HepG2 (cell line): ENCODE results near the gene PRMT2. TPM values are rescaled to one million over a fixed set of nuclear protein-coding genes. Genes with fewer than 3 reads are reported as not detected.

ENCODE experiments used
- ARID4A ChIP-seq: sonication (generic); formaldehyde crosslinking; IDR thresholded peaks from 2 replicates; pipeline ENCODE4 v1.5.0; 2020; ENCODE audit warnings: mild to moderate bottlenecking, missing genetic modification reagents, borderline replicate concordance
- BRF2 ChIP-seq: sonication (generic); formaldehyde crosslinking; IDR thresholded peaks from 2 replicates; pipeline ENCODE4 v1.8.1; 2022; ENCODE audit warnings: mild to moderate bottlenecking, missing genetic modification reagents
- CHD2 ChIP-seq: IDR thresholded peaks from 2 replicates; pipeline ENCODE4 v1.6.1; 2011; ENCODE audit warnings: low read depth, low read length, improper control_type of control experiment
- ERF ChIP-seq: IDR thresholded peaks from 2 replicates; pipeline ENCODE4 v1.6.1; 2018; ENCODE audit warnings: missing biosample characterization, missing genetic modification reagents
- ETV6 ChIP-seq: sonication (generic); formaldehyde crosslinking; conservative IDR thresholded peaks from 2 replicates; pipeline ENCODE4 v1.4.0; 2020; ENCODE audit warnings: missing genetic modification reagents
- GATA4 ChIP-seq: sonication (generic); IDR thresholded peaks from 2 replicates; pipeline ENCODE4 v1.6.1; 2016; ENCODE audit warnings: antibody characterized with exemption, low read depth, borderline replicate concordance
- HOXA9 ChIP-seq: sonication (generic); formaldehyde crosslinking; IDR thresholded peaks from 2 replicates; pipeline ENCODE4 v1.8.1; 2022; ENCODE audit warnings: missing genetic modification reagents, mild to moderate bottlenecking, moderate library complexity, borderline replicate concordance
- IRF2 ChIP-seq: IDR thresholded peaks from 2 replicates; pipeline ENCODE4 v1.6.1; 2018; ENCODE audit warnings: missing genetic modification reagents, missing compliant biosample characterization
- KLF11 ChIP-seq: IDR thresholded peaks from 2 replicates; pipeline ENCODE4 v1.6.1; 2016; ENCODE audit warnings: missing compliant biosample characterization
- MIER3 ChIP-seq: IDR thresholded peaks from 2 replicates; pipeline ENCODE4 v1.6.1; 2016; ENCODE audit warnings: missing compliant biosample characterization, borderline replicate concordance
- MTA3 ChIP-seq: sonication (generic); formaldehyde crosslinking; IDR thresholded peaks from 2 replicates; pipeline ENCODE4 v1.4.0; 2020; ENCODE audit warnings: missing genetic modification reagents
- PATZ1 ChIP-seq: sonication (generic); formaldehyde crosslinking; IDR thresholded peaks from 2 replicates; pipeline ENCODE4 v1.4.0; 2020; ENCODE audit warnings: missing genetic modification reagents
- POGZ ChIP-seq: sonication (generic); formaldehyde crosslinking; IDR thresholded peaks from 2 replicates; pipeline ENCODE4 v1.4.0; 2020; ENCODE audit warnings: mild to moderate bottlenecking, missing genetic modification reagents
- RFX1 ChIP-seq: fragments of 450-650 bp; IDR thresholded peaks from 2 replicates; pipeline ENCODE4 v1.6.1; 2017
- SALL1 ChIP-seq: sonication (generic); formaldehyde crosslinking; IDR thresholded peaks from 2 replicates; pipeline ENCODE4 v1.8.0; 2022; ENCODE audit warnings: mild to moderate bottlenecking, missing genetic modification reagents
- TEF ChIP-seq: sonication (generic); formaldehyde crosslinking; IDR thresholded peaks from 2 replicates; pipeline ENCODE4 v1.5.0; 2020; ENCODE audit warnings: missing genetic modification reagents
- ZFP41 ChIP-seq: sonication (generic); formaldehyde crosslinking; IDR thresholded peaks from 2 replicates; pipeline ENCODE4 v1.4.0; 2020; ENCODE audit warnings: mild to moderate bottlenecking, missing genetic modification reagents, borderline replicate concordance
- ZMAT3 ChIP-seq: sonication (generic); formaldehyde crosslinking; conservative IDR thresholded peaks from 2 replicates; pipeline ENCODE4 v1.7.0; 2021; ENCODE audit warnings: missing genetic modification reagents
- ZNF143 ChIP-seq: sonication (generic); formaldehyde crosslinking; IDR thresholded peaks from 2 replicates; pipeline ENCODE4 v1.4.0; 2020; ENCODE audit warnings: missing genetic modification reagents
- ZNF3 ChIP-seq: IDR thresholded peaks from 2 replicates; pipeline ENCODE4 v1.7.0; 2017; ENCODE audit warnings: inconsistent platforms
- ZNF30 ChIP-seq: sonication (generic); formaldehyde crosslinking; IDR thresholded peaks from 2 replicates; pipeline ENCODE4 v1.5.0; 2020; ENCODE audit warnings: mild to moderate bottlenecking, missing genetic modification reagents
- ZNF773 ChIP-seq: sonication (generic); formaldehyde crosslinking; IDR thresholded peaks from 2 replicates; pipeline ENCODE4 v1.4.0; 2020; ENCODE audit warnings: missing genetic modification reagents, borderline replicate concordance
- ZSCAN12 ChIP-seq: sonication (generic); formaldehyde crosslinking; IDR thresholded peaks from 2 replicates; pipeline ENCODE4 v1.9.0; 2021; ENCODE audit warnings: mild to moderate bottlenecking, missing genetic modification reagents
- polyA plus RNA-seq, 8 experiments: library from polyadenylated mRNA; depleted of rRNA in 3 of 8; stranded (reverse) in 7 of 8; unstranded in 1 of 8; fragments of >200 nt; fragmentation: Illumina TruSeq in 4 of 8; extraction: Trizol in 4 of 8; gene quantifications; 2 replicates each; pipeline versions ENCODE4 v1.2.1 to v1.2.3, GENCODE V29; 2011 to 2016; ENCODE audit warnings: low read depth in 4 of 8, missing spikeins in 1 of 8, mixed read lengths in 1 of 8; ENCODE audit not compliant: insufficient read depth in 1 of 8
- total RNA-seq, 5 experiments: library from RNA; depleted of rRNA; stranded (reverse); fragments of >200 nt; fragmentation: Illumina TruSeq; extraction: Trizol; gene quantifications; 2 replicates each; pipeline ENCODE4 v1.2.3, GENCODE V29; 2016; ENCODE audit warnings: low read depth in 1 of 5

Gene PRMT2
- total and polyA plus RNA-seq, 2 of the 13 experiments (the other 11 are each of a cell fraction or from before 2014, with no cell fraction given), result 54.4 to 78.8 TPM

- peak; percentile 83; the same call in 1 of the 2 replicates for TF ChIP-seq BRF2 (CRISPR knock-in tag)
- peak; percentile 48; the same call in 1 of the 2 replicates for TF ChIP-seq PATZ1 (CRISPR knock-in tag)
- no peak for TF ChIP-seq RFX1
- no peak for TF ChIP-seq ZNF773 (CRISPR knock-in tag)
- peak; percentile 76; the same call in 1 of the 2 replicates for TF ChIP-seq POGZ (CRISPR knock-in tag)
- peak; percentile 89 for TF ChIP-seq ETV6 (CRISPR knock-in tag)
- peak; percentile 63 for TF ChIP-seq ERF
- TF ChIP-seq ZMAT3 (CRISPR knock-in tag), result peak; percentile 96
- TF ChIP-seq CHD2, result no peak
- no peak for TF ChIP-seq ZNF3 (CRISPR knock-in tag)
- peak; percentile 69; the same call in 1 of the 2 replicates for TF ChIP-seq IRF2 (CRISPR knock-in tag)
- peak; percentile 57; the same call in 1 of the 2 replicates for TF ChIP-seq ZFP41 (CRISPR knock-in tag)
- TF ChIP-seq ZSCAN12 (CRISPR knock-in tag), result no peak
- TF ChIP-seq ARID4A (CRISPR knock-in tag), result peak; percentile 99
- TF ChIP-seq GATA4, result peak; percentile 42
- TF ChIP-seq KLF11 (CRISPR knock-in tag), result no peak
- no peak for TF ChIP-seq TEF (CRISPR knock-in tag)
- peak; percentile 82 for TF ChIP-seq SALL1 (CRISPR knock-in tag)
- peak; percentile 70 for TF ChIP-seq MIER3
- TF ChIP-seq ZNF30 (CRISPR knock-in tag), result no peak; the same call in 1 of the 2 replicates
- TF ChIP-seq MTA3 (CRISPR knock-in tag), result no peak
- TF ChIP-seq ZNF143, result peak; percentile 33; the same call in 1 of the 2 replicates
- TF ChIP-seq HOXA9 (CRISPR knock-in tag), result no peak; the same call in 1 of the 2 replicates
Measured at GRCh38 chr21:46635324-46636180, at the start of gene PRMT2 (continued).
